Ectodermal cell (in vitro differentiated cells): ENCODE data around the gene DDX25.

ENCODE experiments used
- H3K27ac ChIP-seq: 2 replicates; pipeline ENCODE4 v1.7.0; 2013; ENCODE audit warnings: mild to moderate bottlenecking, low read depth, low read length; ENCODE audit not compliant: insufficient read depth, poor library complexity, severe bottlenecking
- H3K27me3 ChIP-seq: 2 replicates; pipeline ENCODE4 v1.7.0; 2013; ENCODE audit warnings: mild to moderate bottlenecking, low read length; ENCODE audit not compliant: insufficient read depth, control insufficient read depth, poor library complexity, severe bottlenecking
- H3K36me3 ChIP-seq: one replicate; pipeline ENCODE4 v1.7.0; 2013; ENCODE audit warnings: low read length; ENCODE audit not compliant: control insufficient read depth, insufficient read depth
- H3K4me1 ChIP-seq: one replicate; pipeline ENCODE4 v1.7.0; 2013; ENCODE audit warnings: low read length; ENCODE audit not compliant: control insufficient read depth, insufficient read depth
- H3K4me3 ChIP-seq: 2 replicates; pipeline ENCODE4 v1.7.0; 2013; ENCODE audit warnings: low read depth, low read length, control low read depth; ENCODE audit not compliant: insufficient read depth
- H3K9me3 ChIP-seq: 2 replicates; pipeline ENCODE4 v1.7.0; 2013; ENCODE audit warnings: mild to moderate bottlenecking, low read length, moderate library complexity; ENCODE audit not compliant: control insufficient read depth
- WGBS, 2 experiments: methylation state at CpG; one replicate each; pipeline ENCODE4 v1.1.7; 2013; ENCODE audit warnings: missing lambda C conversion rate in 2 of 2; 5-methylcytosine and 5-hydroxymethylcytosine counted together

Gene DDX25

GRCh38 chr11:125923633-125924032 lies 19.3 kb downstream of the DDX25 start:
- 89 to 95% methylated on average over 8 of the region's 8 CpGs for WGBS, 2 experiments
- Histone ChIP-seq H3K4me3 (no peak overlapping the region), H3K27ac (no peak overlapping the region), H3K4me1 (peaks cover 13% of the 10 kb centered on the region), H3K36me3 (no peaks in the 10 kb centered on the region), H3K27me3 (no peaks in the 10 kb centered on the region), H3K9me3 (no peaks in the 10 kb centered on the region)

- no peak overlapping the region for H3K4me3 ChIP-seq
- no peaks in the 10 kb centered on the region for H3K27me3 ChIP-seq
- peaks cover 13% of the 10 kb centered on the region for H3K4me1 ChIP-seq
- WGBS, 2 experiments: 91 to 95% methylated on average over 9 of the region's 9 CpGs
- H3K36me3 ChIP-seq: no peaks in the 10 kb centered on the region
- no peaks in the 10 kb centered on the region for H3K9me3 ChIP-seq
- H3K27ac ChIP-seq: no peak overlapping the region
These were observed 20.2 kb downstream of the DDX25 start for GRCh38 chr11:125924384-125925007.

GRCh38 chr11:125925247-125925740 lies 21.0 kb downstream of the DDX25 start:
- Histone ChIP-seq H3K4me3 (no peak overlapping the region), H3K27me3 (no peaks in the 10 kb centered on the region), H3K9me3 (no peaks in the 10 kb centered on the region), H3K27ac (no peak overlapping the region), H3K4me1 (peaks cover 13% of the 10 kb centered on the region), H3K36me3 (no peaks in the 10 kb centered on the region)
- WGBS, 2 experiments: 75 to 76% methylated on average over 6 of the region's 6 CpGs

GRCh38 chr11:125925804-125926203 lies 21.5 kb downstream of the DDX25 start:
- no peaks in the 10 kb centered on the region for H3K9me3 ChIP-seq
- 87 to 91% methylated on average over 3 of the region's 3 CpGs for WGBS, 2 experiments
- no peak overlapping the region for H3K27ac ChIP-seq
- H3K36me3 ChIP-seq: no peaks in the 10 kb centered on the region
- peaks cover 13% of the 10 kb centered on the region for H3K4me1 ChIP-seq
- H3K4me3 ChIP-seq: no peak overlapping the region
- no peaks in the 10 kb centered on the region for H3K27me3 ChIP-seq

GRCh38 chr11:125926682-125927081 lies 22.4 kb downstream of the DDX25 start:
- peaks cover 13% of the 10 kb centered on the region for H3K4me1 ChIP-seq
- no peaks in the 10 kb centered on the region for H3K27me3 ChIP-seq
- WGBS, 2 experiments: 93 to 94% methylated on average over 12 of the region's 12 CpGs
- H3K27ac ChIP-seq: no peak overlapping the region
- H3K4me3 ChIP-seq: no peak overlapping the region
- H3K36me3 ChIP-seq: no peaks in the 10 kb centered on the region
- H3K9me3 ChIP-seq: no peaks in the 10 kb centered on the region

GRCh38 chr11:125929445-125930075 lies 25.3 kb downstream of the DDX25 start:
- Histone ChIP-seq H3K36me3 (no peaks in the 10 kb centered on the region), H3K27me3 (no peaks in the 10 kb centered on the region), H3K4me3 (no peak overlapping the region), H3K27ac (no peak overlapping the region), H3K4me1 (peaks cover 13% of the 10 kb centered on the region), H3K9me3 (no peaks in the 10 kb centered on the region)
- WGBS, 2 experiments: 94 to 95% methylated on average over 9 of the region's 9 CpGs

- Histone ChIP-seq H3K27ac (no peak overlapping the region), H3K36me3 (no peaks in the 10 kb centered on the region)
- 90 to 92% methylated on average over 10 to 11 of the region's 11 CpGs for WGBS, 2 experiments
These were observed 25.8 kb downstream of the DDX25 start for GRCh38 chr11:125930076-125930450.

GRCh38 chr11:125931116-125931515 lies 26.8 kb downstream of the DDX25 start:
- no peak overlapping the region for H3K4me3 ChIP-seq
- WGBS, 2 experiments: 69 to 75% methylated on average over 3 of the region's 3 CpGs
- H3K4me1 ChIP-seq: peaks cover under 1% of the 10 kb centered on the region

More at GRCh38 chr11:125930076-125930450, 25.8 kb downstream of the DDX25 start:
- Histone ChIP-seq H3K9me3 (no peaks in the 10 kb centered on the region), H3K4me3 (no peak overlapping the region), H3K4me1 (peaks cover 11% of the 10 kb centered on the region), H3K27me3 (no peaks in the 10 kb centered on the region)

GRCh38 chr11:125931668-125932067 lies 27.4 kb downstream of the DDX25 start:
- Histone ChIP-seq H3K36me3 (no peaks in the 10 kb centered on the region), H3K4me1 (no peaks in the 10 kb centered on the region)
- 89 to 92% methylated on average over 6 of the region's 6 CpGs for WGBS, 2 experiments

More at GRCh38 chr11:125931116-125931515, 26.8 kb downstream of the DDX25 start:
- H3K27ac ChIP-seq: no peak overlapping the region
- no peaks in the 10 kb centered on the region for H3K27me3 ChIP-seq
- H3K36me3 ChIP-seq: no peaks in the 10 kb centered on the region
- no peaks in the 10 kb centered on the region for H3K9me3 ChIP-seq

GRCh38 chr11:125932301-125932700 lies 28.0 kb downstream of the DDX25 start:
- 84 to 88% methylated on average over 9 of the region's 9 CpGs for WGBS, 2 experiments

More at GRCh38 chr11:125931668-125932067, 27.4 kb downstream of the DDX25 start:
- H3K4me3 ChIP-seq: no peak overlapping the region
- H3K9me3 ChIP-seq: no peaks in the 10 kb centered on the region
- no peak overlapping the region for H3K27ac ChIP-seq
- no peaks in the 10 kb centered on the region for H3K27me3 ChIP-seq

More at GRCh38 chr11:125932301-125932700, 28.0 kb downstream of the DDX25 start:
- no peak overlapping the region for H3K4me3 ChIP-seq
- no peaks in the 10 kb centered on the region for H3K9me3 ChIP-seq
- H3K36me3 ChIP-seq: no peaks in the 10 kb centered on the region
- H3K27me3 ChIP-seq: no peaks in the 10 kb centered on the region
- H3K4me1 ChIP-seq: no peaks in the 10 kb centered on the region
- H3K27ac ChIP-seq: no peak overlapping the region
